HEK293 (cell line): ENCODE measurements around the gene SUGP1.
A peak's percentile ranks its signal among the peaks of the same experiment; 100 is the strongest.

Experiments used
- CTCF ChIA-PET: fragments of 350-600 bp; formaldehyde crosslinking; extraction: SDS; loops from one replicate; lab custom pipeline; 2021; ENCODE audit warnings: antibody characterized with exemption; lab: Yijun Ruan, JAX
- POLR2A ChIA-PET: fragments of 300-600 bp; formaldehyde crosslinking; extraction: SDS; loops from one replicate; lab custom pipeline; 2020; ENCODE audit warnings: antibody characterized with exemption, inconsistent platforms; lab: Yijun Ruan, JAX
- H3K27ac ChIP-seq: fragments of 200-500 bp; sonication (Bioruptor generic); 2 replicates; pipeline ENCODE4 v1.5.1; 2014; ENCODE audit warnings: low read depth, low read length, control low read depth, inconsistent platforms; ENCODE audit errors: extremely low read depth
- H3K36me3 ChIP-seq, 2 experiments: fragments of 200-500 bp in 1 of 2; sonication (Bioruptor generic) in 1 of 2; 1 replicate in 1 of 2; 2 replicates in 1 of 2; pipeline ENCODE4 v1.5.1; 2014 to 2017; ENCODE audit warnings: inconsistent platforms in 2 of 2, low read length in 2 of 2; ENCODE audit not compliant: control insufficient read depth in 2 of 2, insufficient read depth in 1 of 2
- H3K4me1 ChIP-seq: fragments of 200-500 bp; sonication (Bioruptor generic); 2 replicates; pipeline ENCODE4 v1.5.1; 2014; ENCODE audit warnings: mild to moderate bottlenecking, low read length, inconsistent platforms; ENCODE audit not compliant: control insufficient read depth, insufficient read depth
- H3K4me3 ChIP-seq: 2 replicates; pipeline ENCODE4 v1.5.1; 2011; ENCODE audit warnings: low read depth, mild to moderate bottlenecking, control low read depth, low read length, moderate library complexity
- H3K9me3 ChIP-seq: fragments of 200-500 bp; sonication (Bioruptor generic); 2 replicates; pipeline ENCODE4 v1.5.1; 2014; ENCODE audit warnings: low read depth, low read length, inconsistent platforms; ENCODE audit not compliant: control insufficient read depth, insufficient read depth
- BCL11A ChIP-seq: fragments of 450-650 bp; formaldehyde crosslinking; IDR thresholded peaks from 2 replicates; pipeline ENCODE4 v1.5.1; 2016; ENCODE audit warnings: low read depth, missing biosample characterization, missing genetic modification characterization
- GLI4 ChIP-seq: fragments of 450-650 bp; formaldehyde crosslinking; IDR thresholded peaks from 2 replicates; pipeline ENCODE4 v1.5.1; 2016; ENCODE audit warnings: missing biosample characterization, missing genetic modification characterization
- MEIS1 ChIP-seq: sonication (generic); formaldehyde crosslinking; IDR thresholded peaks from 2 replicates; pipeline ENCODE4 v1.8.1; 2022; ENCODE audit warnings: missing genetic modification reagents, mild to moderate bottlenecking, borderline replicate concordance
- SCRT2 ChIP-seq: fragments of 450-650 bp; formaldehyde crosslinking; IDR thresholded peaks from 2 replicates; pipeline ENCODE4 v1.5.1; 2016; ENCODE audit warnings: missing biosample characterization, missing genetic modification characterization
- ZFHX2 ChIP-seq: fragments of 450-650 bp; formaldehyde crosslinking; conservative IDR thresholded peaks from 2 replicates; pipeline ENCODE4 v1.5.1; 2016; ENCODE audit warnings: missing biosample characterization, missing genetic modification characterization
- ZFP3 ChIP-seq: fragments of 450-650 bp; formaldehyde crosslinking; IDR thresholded peaks from 2 replicates; pipeline ENCODE4 v1.5.1; 2016; ENCODE audit warnings: low read depth, missing biosample characterization, missing genetic modification characterization
- ZIC2 ChIP-seq: fragments of 450-650 bp; formaldehyde crosslinking; IDR thresholded peaks from 2 replicates; pipeline ENCODE4 v1.5.1; 2016; ENCODE audit warnings: missing biosample characterization, missing genetic modification characterization
- ZNF10 ChIP-seq: fragments of 450-650 bp; formaldehyde crosslinking; IDR thresholded peaks from 2 replicates; pipeline ENCODE4 v1.5.1; 2017; ENCODE audit warnings: missing biosample characterization, missing genetic modification characterization
- ZNF146 ChIP-seq: fragments of 450-650 bp; formaldehyde crosslinking; IDR thresholded peaks from 2 replicates; pipeline ENCODE4 v1.5.1; 2016; ENCODE audit warnings: missing biosample characterization, missing genetic modification characterization
- ZNF19 ChIP-seq: fragments of 450-650 bp; formaldehyde crosslinking; IDR thresholded peaks from 2 replicates; pipeline ENCODE4; 2016; ENCODE audit warnings: missing biosample characterization, missing genetic modification characterization, low read depth
- ZNF24 ChIP-seq: fragments of 450-650 bp; formaldehyde crosslinking; IDR thresholded peaks from 2 replicates; pipeline ENCODE4 v1.5.1; 2016; ENCODE audit warnings: missing biosample characterization, missing genetic modification characterization
- ZNF501 ChIP-seq: fragments of 450-650 bp; formaldehyde crosslinking; IDR thresholded peaks from 2 replicates; pipeline ENCODE4 v1.5.1; 2016; ENCODE audit warnings: missing biosample characterization, missing genetic modification characterization
- ZNF514 ChIP-seq: fragments of 450-650 bp; formaldehyde crosslinking; IDR thresholded peaks from 2 replicates; pipeline ENCODE4 v1.5.1; 2016; ENCODE audit warnings: missing biosample characterization, missing genetic modification characterization
- ZNF596 ChIP-seq: fragments of 450-650 bp; IDR thresholded peaks from 2 replicates; pipeline ENCODE4 v1.5.0; 2018; ENCODE audit warnings: missing biosample characterization, mild to moderate bottlenecking, missing genetic modification characterization, moderate library complexity
- ZNF621 ChIP-seq: fragments of 450-650 bp; formaldehyde crosslinking; IDR thresholded peaks from 2 replicates; pipeline ENCODE4 v1.5.1; 2017; ENCODE audit warnings: missing biosample characterization, missing genetic modification characterization
- ZNF777 ChIP-seq: fragments of 450-650 bp; formaldehyde crosslinking; IDR thresholded peaks from 2 replicates; pipeline ENCODE4 v1.5.1; 2017; ENCODE audit warnings: missing biosample characterization, missing genetic modification characterization, borderline replicate concordance
- ZNF785 ChIP-seq: fragments of 450-650 bp; formaldehyde crosslinking; IDR thresholded peaks from 2 replicates; pipeline ENCODE4 v1.5.1; 2016; ENCODE audit warnings: missing biosample characterization, missing genetic modification characterization
- ZNF791 ChIP-seq: fragments of 450-650 bp; formaldehyde crosslinking; IDR thresholded peaks from 2 replicates; pipeline ENCODE4 v1.5.1; 2016; ENCODE audit warnings: missing biosample characterization, missing genetic modification characterization
- ZNF837 ChIP-seq: fragments of 450-650 bp; formaldehyde crosslinking; IDR thresholded peaks from 2 replicates; pipeline ENCODE4 v1.5.1; 2016; ENCODE audit warnings: missing biosample characterization, missing genetic modification characterization
- TF ChIP-seq, protein P1 (sequence below): fragments of 450-650 bp; formaldehyde crosslinking; IDR thresholded peaks from 2 replicates; pipeline ENCODE4 v1.5.1; 2016; ENCODE audit warnings: missing biosample characterization, missing genetic modification characterization
- TF ChIP-seq, protein P2 (sequence below): fragments of 450-650 bp; IDR thresholded peaks from 2 replicates; pipeline ENCODE4 v1.5.1; 2018; ENCODE audit warnings: missing biosample characterization, mild to moderate bottlenecking, missing genetic modification characterization

SUGP1 gene

DNA sequence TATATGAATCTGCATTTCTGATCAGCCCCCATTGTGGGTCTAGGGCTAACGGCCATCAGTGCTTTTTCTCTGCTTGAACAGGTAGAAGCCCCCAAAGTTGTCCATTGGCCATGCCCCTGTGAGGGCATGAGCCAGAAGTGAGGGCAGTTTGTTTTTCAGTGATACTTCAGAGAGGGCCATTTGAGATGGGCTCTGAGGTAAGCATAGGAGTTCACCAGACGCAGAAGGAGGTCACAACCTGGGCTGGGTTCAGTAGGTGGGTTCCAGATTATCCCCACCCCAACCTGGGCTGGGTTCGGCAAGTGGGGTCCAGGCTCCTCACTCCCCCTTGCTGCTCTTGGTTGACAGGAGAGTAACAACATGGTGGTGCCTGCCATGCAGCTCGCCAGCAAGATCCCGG is 33.7 kb upstream of the SUGP1 start:
- H3K4me3 ChIP-seq: no peak overlapping the region
- no peaks in the 10 kb centered on the region for H3K4me1 ChIP-seq
- H3K36me3 ChIP-seq: peaks cover 23 to 83% of the 10 kb centered on the region in 2 experiments; a peak in 2 of 3 replicates
- H3K27ac ChIP-seq: no peak overlapping the region
- POLR2A ChIA-PET: no interaction called here
- H3K9me3 ChIP-seq: no peaks in the 10 kb centered on the region
- TF ChIP-seq, protein P1, sequence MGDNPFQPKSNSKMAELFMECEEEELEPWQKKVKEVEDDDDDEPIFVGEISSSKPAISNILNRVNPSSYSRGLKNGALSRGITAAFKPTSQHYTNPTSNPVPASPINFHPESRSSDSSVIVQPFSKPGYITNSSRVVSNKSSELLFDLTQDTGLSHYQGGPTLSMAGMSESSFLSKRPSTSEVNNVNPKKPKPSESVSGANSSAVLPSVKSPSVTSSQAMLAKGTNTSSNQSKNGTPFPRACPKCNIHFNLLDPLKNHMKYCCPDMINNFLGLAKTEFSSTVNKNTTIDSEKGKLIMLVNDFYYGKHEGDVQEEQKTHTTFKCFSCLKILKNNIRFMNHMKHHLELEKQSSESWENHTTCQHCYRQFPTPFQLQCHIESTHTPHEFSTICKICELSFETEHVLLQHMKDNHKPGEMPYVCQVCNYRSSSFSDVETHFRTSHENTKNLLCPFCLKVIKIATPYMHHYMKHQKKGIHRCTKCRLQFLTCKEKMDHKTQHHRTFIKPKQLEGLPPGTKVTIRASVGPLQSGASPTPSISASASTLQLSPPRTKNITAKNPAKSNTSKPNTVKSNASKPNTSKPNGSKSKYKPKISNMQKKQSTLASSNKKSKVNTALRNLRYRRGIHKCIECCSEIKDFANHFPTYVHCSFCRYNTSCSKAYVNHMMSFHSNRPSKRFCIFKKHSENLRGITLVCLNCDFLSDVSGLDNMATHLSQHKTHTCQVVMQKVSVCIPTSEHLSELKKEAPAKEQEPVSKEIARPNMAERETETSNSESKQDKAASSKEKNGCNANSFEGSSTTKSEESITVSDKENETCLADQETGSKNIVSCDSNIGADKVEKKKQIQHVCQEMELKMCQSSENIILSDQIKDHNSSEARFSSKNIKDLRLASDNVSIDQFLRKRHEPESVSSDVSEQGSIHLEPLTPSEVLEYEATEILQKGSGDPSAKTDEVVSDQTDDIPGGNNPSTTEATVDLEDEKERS (tag by site-specific recombination): no peak
- TF ChIP-seq ZFP3 (tag by site-specific recombination) (peak; percentile 94), ZNF514 (tag by site-specific recombination) (no peak), BCL11A (tag by site-specific recombination) (no peak), ZNF24 (tag by site-specific recombination) (no peak)
- TF ChIP-seq, protein P2, sequence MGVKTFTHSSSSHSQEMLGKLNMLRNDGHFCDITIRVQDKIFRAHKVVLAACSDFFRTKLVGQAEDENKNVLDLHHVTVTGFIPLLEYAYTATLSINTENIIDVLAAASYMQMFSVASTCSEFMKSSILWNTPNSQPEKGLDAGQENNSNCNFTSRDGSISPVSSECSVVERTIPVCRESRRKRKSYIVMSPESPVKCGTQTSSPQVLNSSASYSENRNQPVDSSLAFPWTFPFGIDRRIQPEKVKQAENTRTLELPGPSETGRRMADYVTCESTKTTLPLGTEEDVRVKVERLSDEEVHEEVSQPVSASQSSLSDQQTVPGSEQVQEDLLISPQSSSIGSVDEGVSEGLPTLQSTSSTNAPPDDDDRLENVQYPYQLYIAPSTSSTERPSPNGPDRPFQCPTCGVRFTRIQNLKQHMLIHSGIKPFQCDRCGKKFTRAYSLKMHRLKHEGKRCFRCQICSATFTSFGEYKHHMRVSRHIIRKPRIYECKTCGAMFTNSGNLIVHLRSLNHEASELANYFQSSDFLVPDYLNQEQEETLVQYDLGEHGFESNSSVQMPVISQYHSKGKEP (tag by site-specific recombination): no peak
- TF ChIP-seq, all 188 proteins: peak for 1
- CTCF ChIA-PET: interaction anchor here (1.0 to 1.3 kb wide), 2 partner anchors 12 to 137 kb away, joined by 3 read pairs; no protein-coding TSS in a partner anchor

DNA sequence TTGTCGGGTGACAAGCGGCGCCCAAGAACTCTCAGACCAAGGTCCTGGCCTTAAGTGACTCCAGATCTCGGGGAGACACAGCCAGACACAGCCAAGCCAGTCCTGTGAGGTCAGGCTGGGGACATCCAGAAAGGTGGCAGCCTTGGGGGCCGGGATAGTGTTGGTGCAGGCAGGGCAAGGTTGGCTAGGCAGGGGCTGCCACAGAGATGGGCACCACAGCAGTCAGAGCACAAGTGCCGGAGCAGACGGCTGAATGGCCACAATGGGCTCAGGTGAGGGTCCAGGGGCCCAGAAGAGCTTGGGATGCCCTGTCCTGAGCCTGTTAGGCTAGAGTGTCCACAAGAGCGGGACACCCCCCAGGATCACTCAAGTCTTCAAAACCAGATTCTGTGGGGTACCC is 32.5 kb upstream of the SUGP1 start:
- Histone ChIP-seq H3K9me3 (no peaks in the 10 kb centered on the region), H3K36me3 (peaks cover 26 to 86% of the 10 kb centered on the region in 2 experiments; a peak in 2 of 3 replicates), H3K4me1 (no peaks in the 10 kb centered on the region), H3K27ac (no peak overlapping the region)
- CTCF ChIA-PET: interaction anchor here (0.6 to 1.3 kb wide), 5 partner anchors 9 to 178 kb away, joined by 3 to 5 read pairs (median 3); no protein-coding TSS in a partner anchor
- POLR2A ChIA-PET: interaction anchor here (0.6 kb wide), 1 partner anchor 219 kb away, joined by 3 read pairs; no protein-coding TSS in a partner anchor
- TF ChIP-seq ZNF777 (no peak), ZFHX2 (tag by site-specific recombination) (no peak), ZNF501 (tag by site-specific recombination) (no peak), ZNF514 (tag by site-specific recombination) (no peak), ZNF837 (tag by site-specific recombination) (no peak), MEIS1 (no peak), ZNF10 (tag by site-specific recombination) (no peak), GLI4 (tag by site-specific recombination) (no peak), ZNF596 (no peak), ZNF621 (tag by site-specific recombination) (no peak), ZIC2 (tag by site-specific recombination) (no peak), SCRT2 (tag by site-specific recombination) (no peak), ZNF785 (tag by site-specific recombination) (no peak), ZNF791 (tag by site-specific recombination) (no peak), ZNF146 (tag by site-specific recombination) (no peak), ZNF19 (tag by site-specific recombination) (no peak), ZNF24 (tag by site-specific recombination) (no peak)
- TF ChIP-seq, all 188 proteins: peak for 0
- no peak overlapping the region for H3K4me3 ChIP-seq
